Neutrophil (primary cell): ENCODE measurements around the gene FBXW4.

ENCODE experiments used
- H3K27ac ChIP-seq: fragments of 200-600 bp; sonication (generic); 2 replicates; pipeline ENCODE4 v1.5.1; 2016; ENCODE audit warnings: mild to moderate bottlenecking, moderate library complexity
- H3K27me3 ChIP-seq: fragments of 200-600 bp; sonication (generic); 2 replicates; pipeline ENCODE4 v1.6.0; 2016; ENCODE audit warnings: mild to moderate bottlenecking
- H3K36me3 ChIP-seq: fragments of 200-600 bp; sonication (generic); 2 replicates; pipeline ENCODE4 v1.5.1; 2017
- H3K4me1 ChIP-seq, 2 experiments: fragments of 200-600 bp in 1 of 2; sonication (generic) in 1 of 2; 1 replicate in 1 of 2; 2 replicates in 1 of 2; pipeline versions ENCODE4 v1.5.1 to v1.6.1; 2013 to 2016; ENCODE audit warnings: low read depth in 1 of 2, low read length in 1 of 2, mild to moderate bottlenecking in 1 of 2, moderate library complexity in 1 of 2; ENCODE audit not compliant: control insufficient read depth in 1 of 2, insufficient read depth in 1 of 2
- H3K4me3 ChIP-seq, 2 experiments: fragments of 200-600 bp in 1 of 2; sonication (generic) in 1 of 2; 1 replicate in 1 of 2; 2 replicates in 1 of 2; pipeline ENCODE4 v1.5.1; 2013 to 2016; ENCODE audit warnings: low read depth in 1 of 2, low read length in 1 of 2, mild to moderate bottlenecking in 1 of 2, moderate library complexity in 1 of 2
- H3K9me3 ChIP-seq: fragments of 200-600 bp; sonication (generic); 2 replicates; pipeline ENCODE4 v1.5.1; 2016
- CTCF ChIP-seq: fragments of 200-600 bp; sonication (generic); IDR thresholded peaks from 2 replicates; pipeline ENCODE4 v1.5.1; 2016; ENCODE audit warnings: antibody characterized with exemption

FBXW4 gene

GRCh38 chr10:101649525-101650085 lies 45.4 kb downstream of the FBXW4 start:
- H3K36me3 ChIP-seq: peaks cover 59% of the 10 kb centered on the region
- no peak overlapping the region for H3K4me3 ChIP-seq
- H3K27me3 ChIP-seq: no peaks in the 10 kb centered on the region
- no peaks in the 10 kb centered on the region for H3K4me1 ChIP-seq
- no peak for TF ChIP-seq CTCF
- no peaks in the 10 kb centered on the region for H3K9me3 ChIP-seq
- no peak overlapping the region for H3K27ac ChIP-seq

GRCh38 chr10:101647255-101647654 lies 47.7 kb downstream of the FBXW4 start:
- TF ChIP-seq CTCF: no peak
- H3K27ac ChIP-seq: no peak overlapping the region

GRCh38 chr10:101646364-101646763 lies 48.6 kb downstream of the FBXW4 start:
- Histone ChIP-seq H3K27me3 (no peaks in the 10 kb centered on the region), H3K4me1 (no peaks in the 10 kb centered on the region), H3K36me3 (peaks cover 69% of the 10 kb centered on the region), H3K27ac (no peak overlapping the region), H3K4me3 (no peak overlapping the region), H3K9me3 (no peaks in the 10 kb centered on the region)
- no peak for TF ChIP-seq CTCF

More at GRCh38 chr10:101647255-101647654, 47.7 kb downstream of the FBXW4 start:
- peaks cover 74% of the 10 kb centered on the region for H3K36me3 ChIP-seq
- H3K4me1 ChIP-seq: no peaks in the 10 kb centered on the region
- H3K9me3 ChIP-seq: no peaks in the 10 kb centered on the region
- no peaks in the 10 kb centered on the region for H3K27me3 ChIP-seq
- no peak overlapping the region for H3K4me3 ChIP-seq

GRCh38 chr10:101645659-101646058 lies 49.3 kb downstream of the FBXW4 start:
- H3K27me3 ChIP-seq: no peaks in the 10 kb centered on the region
- no peaks in the 10 kb centered on the region for H3K4me1 ChIP-seq
- no peaks in the 10 kb centered on the region for H3K9me3 ChIP-seq
- no peak overlapping the region for H3K27ac ChIP-seq
- peaks cover 62% of the 10 kb centered on the region for H3K36me3 ChIP-seq
- H3K4me3 ChIP-seq: no peak overlapping the region
- TF ChIP-seq CTCF: no peak

- Histone ChIP-seq H3K4me1 (no peaks in the 10 kb centered on the region), H3K27me3 (no peaks in the 10 kb centered on the region), H3K4me3 (no peak overlapping the region), H3K9me3 (no peaks in the 10 kb centered on the region), H3K36me3 (peaks cover 51% of the 10 kb centered on the region), H3K27ac (no peak overlapping the region)
- no peak for TF ChIP-seq CTCF
These were observed 51.0 kb downstream of the FBXW4 start for GRCh38 chr10:101644002-101644401.

- TF ChIP-seq CTCF: no peak
- H3K36me3 ChIP-seq: peaks cover 51% of the 10 kb centered on the region
- no peaks in the 10 kb centered on the region for H3K4me1 ChIP-seq
- H3K27me3 ChIP-seq: no peaks in the 10 kb centered on the region
- no peaks in the 10 kb centered on the region for H3K9me3 ChIP-seq
- H3K27ac ChIP-seq: no peak overlapping the region
- no peak overlapping the region for H3K4me3 ChIP-seq
These were observed 51.4 kb downstream of the FBXW4 start for GRCh38 chr10:101643546-101643945.
